HG02798 (cell line): ENCODE measurements around the gene TFAP2A.

Source experiments
- ATAC-seq: cut with Tn5 transposase; IDR thresholded peaks from one replicate; pipeline ENCODE4 v1.9.1; 2021; ENCODE audit warnings: mild to moderate bottlenecking; ENCODE audit not compliant: unreplicated experiment, poor library complexity

TFAP2A gene

GRCh38 chr6:10347561-10348327, 67.1 kb downstream of the TFAP2A start:
- no peak for ATAC-seq
